H1 (cell line): ENCODE data around the gene VPS18. TPM values are rescaled to one million over a fixed set of nuclear protein-coding genes. Genes with fewer than 3 reads are reported as not detected.

Experiments
- CTCF ChIA-PET: fragments of 300-600 bp; sonication (Branson Sonifier 250); formaldehyde crosslinking; loops from one replicate; lab custom pipeline; 2021; ENCODE audit not compliant: partially characterized antibody; lab: Charles Lee
- POLR2A ChIA-PET: fragments of 300-600 bp; sonication (Branson Sonifier 250); formaldehyde crosslinking; loops from one replicate; lab custom pipeline; 2021; ENCODE audit warnings: inconsistent platforms; ENCODE audit not compliant: partially characterized antibody; lab: Charles Lee
- DNase-seq, 2 experiments: peaks; one replicate each; pipeline versions ENCODE4 v3.0.0 to v3.0.0-alpha.2; 2010 to 2022; ENCODE audit warnings: low spot score in 2 of 2, low read depth in 1 of 2, mixed read lengths in 1 of 2
- FAIRE-seq: peaks from 2 replicates; lab custom pipeline; 2011; peaks lifted over from hg19 to GRCh38; lab: Jason Lieb, UNC
- H2AFZ ChIP-seq: 2 replicates; pipeline ENCODE4 v1.8.1; 2012; ENCODE audit warnings: low read length, inconsistent platforms
- H2AK5ac ChIP-seq: 2 replicates; pipeline ENCODE4 v1.6.1; 2013; ENCODE audit warnings: low read depth, low read length
- H2BK120ac ChIP-seq: replicated peaks from 2 replicates; pipeline ENCODE3; 2013; ENCODE audit warnings: low read depth, low read length, inconsistent platforms
- H2BK12ac ChIP-seq: 2 replicates; pipeline ENCODE4 v1.6.1; 2013; ENCODE audit warnings: low read depth, low read length
- H2BK15ac ChIP-seq: 2 replicates; pipeline ENCODE4 v1.6.1; 2013; ENCODE audit warnings: low read length
- H2BK20ac ChIP-seq: 2 replicates; pipeline ENCODE4 v1.6.1; 2013; ENCODE audit warnings: low read length
- H2BK5ac ChIP-seq: 2 replicates; pipeline ENCODE4 v1.6.1; 2013; ENCODE audit warnings: low read depth, low read length
- H3K14ac ChIP-seq: 2 replicates; pipeline ENCODE4 v1.6.1; 2013; ENCODE audit warnings: inconsistent platforms; ENCODE audit not compliant: insufficient read length
- H3K18ac ChIP-seq: 2 replicates; pipeline ENCODE4 v1.6.1; 2013; ENCODE audit warnings: low read length; ENCODE audit errors: extremely low read depth
- H3K23ac ChIP-seq: 2 replicates; pipeline ENCODE4 v1.6.1; 2013; ENCODE audit warnings: inconsistent platforms; ENCODE audit not compliant: insufficient read length
- H3K23me2 ChIP-seq: 2 replicates; pipeline ENCODE4 v1.6.1; 2013; ENCODE audit warnings: low read depth, low read length
- H3K27ac ChIP-seq: 2 replicates; pipeline ENCODE4 v1.6.1; 2011; ENCODE audit warnings: low read depth, low read length, inconsistent platforms
- H3K27me3 ChIP-seq, 4 experiments: replicated peaks in 1 of 4; 1 replicate in 1 of 4; 2 replicates in 3 of 4; pipeline versions ENCODE4 v1.6.1 to v1.8.1; 2011 to 2013; ENCODE audit warnings: low read length in 3 of 4, mild to moderate bottlenecking in 3 of 4, inconsistent platforms in 2 of 4, mixed read lengths in 2 of 4, moderate library complexity in 1 of 4; ENCODE audit not compliant: control insufficient read depth in 3 of 4, insufficient read depth in 3 of 4; ENCODE audit errors: extremely low read depth in 1 of 4
- H3K36me3 ChIP-seq, 4 experiments: 2 replicates each; pipeline versions ENCODE4 v1.6.1 to v1.8.1; 2011 to 2013; ENCODE audit warnings: mild to moderate bottlenecking in 4 of 4, low read length in 3 of 4, moderate library complexity in 2 of 4, control low read depth in 1 of 4, inconsistent platforms in 1 of 4; ENCODE audit not compliant: insufficient read depth in 4 of 4, control insufficient read depth in 2 of 4
- H3K4ac ChIP-seq: replicated peaks from 2 replicates; pipeline ENCODE3; 2013; ENCODE audit warnings: low read length, low read depth, mixed read lengths, inconsistent platforms; ENCODE audit not compliant: insufficient read length
- H3K4me1 ChIP-seq, 4 experiments: replicated peaks in 1 of 4; 1 replicate in 1 of 4; 2 replicates in 3 of 4; pipeline versions ENCODE4 v1.6.1 to v1.8.1; 2011 to 2013; ENCODE audit warnings: low read length in 3 of 4, inconsistent platforms in 2 of 4, mixed read lengths in 1 of 4; ENCODE audit not compliant: insufficient read depth in 4 of 4, control insufficient read depth in 3 of 4
- H3K4me2 ChIP-seq, 2 experiments: 2 replicates each; pipeline versions ENCODE4 v1.6.1 to v1.8.1; 2011 to 2013; ENCODE audit warnings: low read depth in 2 of 2, low read length in 2 of 2, control low read depth in 1 of 2, inconsistent platforms in 1 of 2, mild to moderate bottlenecking in 1 of 2; ENCODE audit not compliant: insufficient read depth in 1 of 2
- H3K4me3 ChIP-seq, 4 experiments: fragments of 200-600, 300-600 bp in 1 of 4; sonication (generic), shearing (Covaris generic), sonication (Bioruptor Twin) in 1 of 4; 2 replicates each; pipeline versions ENCODE4 v1.5.1 to v1.8.1; 2011 to 2016; ENCODE audit warnings: low read length in 4 of 4, low read depth in 3 of 4, control low read depth in 2 of 4, inconsistent platforms in 2 of 4, mild to moderate bottlenecking in 2 of 4, mixed read lengths in 1 of 4, moderate library complexity in 1 of 4; ENCODE audit not compliant: insufficient read depth in 2 of 4; ENCODE audit errors: extremely low read depth in 1 of 4
- H3K56ac ChIP-seq: replicated peaks from 2 replicates; pipeline ENCODE3; 2013; ENCODE audit warnings: low read depth, mild to moderate bottlenecking, mixed read lengths, low read length, inconsistent platforms; ENCODE audit not compliant: insufficient read length
- H3K79me1 ChIP-seq: 2 replicates; pipeline ENCODE4 v1.6.1; 2013; ENCODE audit warnings: low read depth, low read length, control low read depth
- H3K79me2 ChIP-seq, 2 experiments: 2 replicates each; pipeline versions ENCODE4 v1.6.1 to v1.8.1; 2012 to 2013; ENCODE audit warnings: low read length in 2 of 2, mild to moderate bottlenecking in 2 of 2, inconsistent platforms in 1 of 2; ENCODE audit not compliant: insufficient read depth in 2 of 2, control insufficient read depth in 1 of 2
- H3K9ac ChIP-seq, 4 experiments: replicated peaks in 1 of 4; 1 replicate in 1 of 4; 2 replicates in 3 of 4; pipeline versions ENCODE4 v1.6.1 to v1.8.1; 2011 to 2013; ENCODE audit warnings: low read depth in 3 of 4, low read length in 3 of 4, control low read depth in 2 of 4, mild to moderate bottlenecking in 2 of 4, moderate library complexity in 2 of 4, inconsistent platforms in 1 of 4; ENCODE audit errors: extremely low read depth in 1 of 4
- H3K9me3 ChIP-seq, 2 experiments: 2 replicates each; pipeline versions ENCODE4 v1.6.1 to v1.8.1; 2012 to 2013; ENCODE audit warnings: mild to moderate bottlenecking in 2 of 2, moderate library complexity in 2 of 2, control low read depth in 1 of 2, inconsistent platforms in 1 of 2, low read depth in 1 of 2, low read length in 1 of 2, mixed read lengths in 1 of 2; ENCODE audit not compliant: insufficient read depth in 2 of 2
- H4K20me1 ChIP-seq, 2 experiments: replicated peaks in 1 of 2; 2 replicates each; pipeline versions ENCODE3 to v1.8.1; 2011 to 2013; ENCODE audit warnings: inconsistent platforms in 2 of 2, low read length in 2 of 2, mild to moderate bottlenecking in 1 of 2; ENCODE audit not compliant: insufficient read depth in 2 of 2, control insufficient read depth in 1 of 2
- H4K5ac ChIP-seq: 2 replicates; pipeline ENCODE4 v1.6.1; 2013; ENCODE audit warnings: low read length, low read depth, mixed read lengths, inconsistent platforms; ENCODE audit not compliant: insufficient read length
- H4K8ac ChIP-seq: 2 replicates; pipeline ENCODE4 v1.8.0; 2013; ENCODE audit warnings: mild to moderate bottlenecking, moderate library complexity, low read length, inconsistent platforms; ENCODE audit not compliant: insufficient read depth; ENCODE audit errors: extremely low read depth
- H4K91ac ChIP-seq: replicated peaks from 2 replicates; pipeline ENCODE3; 2013; ENCODE audit warnings: low read length, mixed read lengths, inconsistent platforms; ENCODE audit not compliant: insufficient read length
- CBX8 ChIP-seq: fragments of 300-800, 300-1000 bp; sonication (generic); IDR thresholded peaks from 2 replicates; pipeline ENCODE4 v1.7.1; 2016; ENCODE audit warnings: low read depth, low read length, borderline replicate concordance
- CHD2 ChIP-seq: IDR thresholded peaks from 2 replicates; pipeline ENCODE4 v1.6.1; 2012; ENCODE audit warnings: low read length, improper control_type of control experiment
- EZH2 ChIP-seq: fragments of 200-600 bp; sonication (generic); IDR thresholded peaks from 2 replicates; pipeline ENCODE4 v1.7.1; 2012; ENCODE audit warnings: low read depth, mild to moderate bottlenecking, moderate library complexity, low read length, inconsistent platforms; ENCODE audit not compliant: severe bottlenecking
- PHF8 ChIP-seq: fragments of 200-600 bp; sonication (generic); conservative IDR thresholded peaks from 2 replicates; pipeline ENCODE4 v1.7.1; 2012; ENCODE audit warnings: low read depth, mild to moderate bottlenecking, inconsistent platforms, low read length, moderate library complexity
- SIN3A ChIP-seq, 2 experiments: IDR thresholded peaks in 1 of 2; conservative IDR thresholded peaks in 1 of 2; 2 replicates each; pipeline ENCODE4 v1.6.1; 2011 to 2012; ENCODE audit warnings: low read length in 2 of 2, improper control_type of control experiment in 1 of 2, low read depth in 1 of 2, mild to moderate bottlenecking in 1 of 2
- SUZ12 ChIP-seq: fragments of 200-600 bp; sonication (generic); IDR thresholded peaks from 2 replicates; pipeline ENCODE4 v1.6.1; 2012; ENCODE audit warnings: mild to moderate bottlenecking, inconsistent platforms, low read length, moderate library complexity, mixed read lengths
- WGBS, 2 experiments: shearing (Covaris generic) in 1 of 2; methylation state at CpG; one replicate each; pipeline versions ENCODE4 v1.1.6 to v1.1.7; 2013 to 2015; ENCODE audit warnings: low lambda C conversion rate in 2 of 2, mixed read lengths in 2 of 2, inconsistent platforms in 1 of 2, low coverage in 1 of 2, missing lambda C conversion rate in 1 of 2; ENCODE audit not compliant: insufficient replicate concordance in 2 of 2, insufficient coverage in 1 of 2, insufficient read length in 1 of 2; ENCODE audit errors: extremely low coverage in 1 of 2, missing lambda C conversion rate in 1 of 2; 5-methylcytosine and 5-hydroxymethylcytosine counted together
- polyA plus RNA-seq, 7 experiments: library from polyadenylated mRNA; depleted of rRNA in 3 of 7; stranded (reverse) in 5 of 7; unstranded in 2 of 7; fragments of >200 nt in 5 of 7; fragments of 200-250 nt in 2 of 7; gene quantifications; 1 replicate in 5 of 7; 2 replicates in 1 of 7; 4 replicates in 1 of 7; pipeline versions ENCODE4 v1.2.1 to v1.2.3, GENCODE V29; 2011 to 2013; ENCODE audit warnings: missing spikeins in 2 of 7, mixed read lengths in 2 of 7
- total RNA-seq: library from RNA; stranded (reverse); fragmentation: NEBNext Ultra II Directional; extraction: Animal tissue kit (Norgen Biotek cat#: 25700); gene quantifications from 2 replicates; pipeline ENCODE4 v1.2.1, GENCODE V29; 2021
- TF ChIP-seq, protein P1 (sequence below): IDR thresholded peaks from 2 replicates; pipeline ENCODE4 v1.6.1; 2012; ENCODE audit warnings: inconsistent platforms

Gene VPS18
- total and polyA plus RNA-seq, 2 of the 8 experiments (the other 6 are each of a cell fraction or from before 2014, with no cell fraction given) = 28.9 to 32.7 TPM

DNA sequence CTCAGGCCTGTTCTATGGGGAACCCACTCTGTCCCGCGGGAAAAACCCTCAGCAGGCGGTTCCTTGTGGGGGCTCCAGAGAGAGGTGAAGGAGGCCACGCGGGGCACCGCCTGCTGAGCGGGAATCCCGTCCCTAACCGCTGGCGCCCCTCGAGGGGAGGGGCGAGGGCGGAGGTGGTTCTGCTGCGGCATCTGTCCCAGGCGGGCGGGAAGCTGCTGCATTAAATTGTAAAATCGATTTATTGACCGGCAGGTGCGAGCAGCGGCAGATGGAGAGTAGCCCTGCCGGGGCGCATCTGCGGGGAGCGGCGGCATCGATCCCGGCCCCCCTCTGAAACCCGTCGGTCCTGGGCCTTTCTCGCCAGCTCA lies 31.2 kb downstream of the VPS18 start:
- TF ChIP-seq EZH2 = no peak
- peak; percentile 47 for TF ChIP-seq SUZ12
- no peak for TF ChIP-seq CBX8
- TF ChIP-seq, protein P1, sequence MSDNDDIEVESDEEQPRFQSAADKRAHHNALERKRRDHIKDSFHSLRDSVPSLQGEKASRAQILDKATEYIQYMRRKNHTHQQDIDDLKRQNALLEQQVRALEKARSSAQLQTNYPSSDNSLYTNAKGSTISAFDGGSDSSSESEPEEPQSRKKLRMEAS = no peak
- no peak for TF ChIP-seq SIN3A (conservative IDR thresholded peaks at IDR 0.05 in 1 of 2, IDR thresholded peaks at IDR 0.05 in 1 of 2; ENCODE audit: low read depth in 1 of 2, low read length in 2 of 2)
- peak; percentile 56 for TF ChIP-seq CHD2
- TF ChIP-seq PHF8 = no peak
- H3K4ac ChIP-seq = no peak overlapping the region
- H3K23me2 ChIP-seq = peaks cover 29% of the 10 kb centered on the region; the same call in 1 of the 2 replicates
- H2BK15ac ChIP-seq = no peak overlapping the region
- no peaks in the 10 kb centered on the region for H3K9me3 ChIP-seq
- H3K79me2 ChIP-seq = no peaks in the 10 kb centered on the region
- H3K27ac ChIP-seq = no peak overlapping the region
- no peak overlapping the region; the same call in 1 of the 2 replicates for H2AFZ ChIP-seq
- H2AK5ac ChIP-seq = no peak overlapping the region
- H2BK5ac ChIP-seq = no peak overlapping the region
- no peak overlapping the region for H3K14ac ChIP-seq
- H3K18ac ChIP-seq = no peak overlapping the region
- FAIRE-seq (no peak), DNase-seq (no peak)
- H3K9ac ChIP-seq = no peak overlapping the region
- no peak overlapping the region for H4K5ac ChIP-seq
- no peak overlapping the region for H3K23ac ChIP-seq
- no peak overlapping the region for H4K8ac ChIP-seq
- ChIA-PET POLR2A (interaction anchor here (0.8 to 43.8 kb wide), 6 partner anchors 7 to 96 kb away, joined by 3 to 1505 read pairs (median 38); partner anchors contain the start of gene CHAC1), CTCF (interaction anchor here (0.6 to 33.1 kb wide), 6 partner anchors 1 to 268 kb away, joined by 3 to 619 read pairs (median 296); partner anchors contain the start of genes CHAC1, DLL4 and VPS18)
- peak overlapping the region; percentile 16 to 71 (median 29); a peak in 7 of 8 replicates for H3K4me3 ChIP-seq
- peak overlapping the region; percentile 87 to 97 for H3K4me2 ChIP-seq
- WGBS, 2 experiments = 3% methylated on average over 30 of the region's 30 CpGs; no CpG with 5 or more reads in 1 of the 2 experiments
- no peaks in the 10 kb centered on the region for H3K79me1 ChIP-seq
- no peak overlapping the region for H2BK20ac ChIP-seq
- peaks cover 3 to 29% (median 19%) of the 10 kb centered on the region in 4 experiments for H3K4me1 ChIP-seq
- H2BK12ac ChIP-seq = peak overlapping the region; percentile 29; the same call in 1 of the 2 replicates
- H2BK120ac ChIP-seq = no peak overlapping the region
- peaks cover 62 to 96% (median 85%) of the 10 kb centered on the region in 4 experiments for H3K27me3 ChIP-seq
- no peak overlapping the region for H4K91ac ChIP-seq
- no peaks in the 10 kb centered on the region for H3K36me3 ChIP-seq
- H3K56ac ChIP-seq = no peak overlapping the region
- H4K20me1 ChIP-seq = peaks cover 0 to 19% of the 10 kb centered on the region in 2 experiments
